C4-2B (cell line): ENCODE measurements around the gene UGCG.

Source experiments
- H3K27ac ChIP-seq: fragments of 450-650 bp; 2 replicates; pipeline ENCODE4 v1.5.1; 2017
- ZFX ChIP-seq: fragments of 450-650 bp; IDR thresholded peaks from 2 replicates; pipeline ENCODE4 v1.6.1; 2017
- TF ChIP-seq, protein P1 (sequence below): fragments of 450-650 bp; conservative IDR thresholded peaks from 2 replicates; pipeline ENCODE4 v1.5.1; 2017; ENCODE audit warnings: mild to moderate bottlenecking

UGCG gene

DNA sequence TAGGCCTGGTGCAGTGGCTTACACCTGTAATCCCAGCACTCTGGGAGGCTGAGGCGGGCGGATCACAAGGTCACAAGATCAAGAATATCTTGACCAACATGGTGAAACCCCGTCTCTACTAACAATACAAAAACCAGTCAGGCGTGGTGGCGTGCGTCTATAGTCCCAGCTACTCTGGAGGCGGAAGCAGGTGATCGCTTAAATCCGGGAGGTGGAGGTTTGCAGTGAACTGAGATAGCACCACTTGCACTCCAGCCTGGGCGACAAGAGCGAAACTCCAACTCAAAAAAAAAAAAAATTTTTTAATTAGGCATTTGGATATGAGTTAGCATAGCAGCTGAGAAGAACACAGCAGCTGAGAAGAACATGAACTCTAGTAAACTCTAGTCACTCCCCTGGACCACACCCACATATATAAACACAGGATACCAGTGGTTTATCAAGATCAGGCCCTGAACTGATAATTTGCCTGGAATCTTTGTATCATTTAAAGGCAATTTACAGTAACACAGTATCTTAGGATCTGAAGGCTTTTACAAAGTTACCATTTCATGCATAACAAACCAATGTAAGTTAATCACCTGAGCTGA lies 4.6 kb upstream of the UGCG start:
- peak overlapping the region; percentile 60 for H3K27ac ChIP-seq
- no peak for TF ChIP-seq ZFX
- TF ChIP-seq, protein P1, sequence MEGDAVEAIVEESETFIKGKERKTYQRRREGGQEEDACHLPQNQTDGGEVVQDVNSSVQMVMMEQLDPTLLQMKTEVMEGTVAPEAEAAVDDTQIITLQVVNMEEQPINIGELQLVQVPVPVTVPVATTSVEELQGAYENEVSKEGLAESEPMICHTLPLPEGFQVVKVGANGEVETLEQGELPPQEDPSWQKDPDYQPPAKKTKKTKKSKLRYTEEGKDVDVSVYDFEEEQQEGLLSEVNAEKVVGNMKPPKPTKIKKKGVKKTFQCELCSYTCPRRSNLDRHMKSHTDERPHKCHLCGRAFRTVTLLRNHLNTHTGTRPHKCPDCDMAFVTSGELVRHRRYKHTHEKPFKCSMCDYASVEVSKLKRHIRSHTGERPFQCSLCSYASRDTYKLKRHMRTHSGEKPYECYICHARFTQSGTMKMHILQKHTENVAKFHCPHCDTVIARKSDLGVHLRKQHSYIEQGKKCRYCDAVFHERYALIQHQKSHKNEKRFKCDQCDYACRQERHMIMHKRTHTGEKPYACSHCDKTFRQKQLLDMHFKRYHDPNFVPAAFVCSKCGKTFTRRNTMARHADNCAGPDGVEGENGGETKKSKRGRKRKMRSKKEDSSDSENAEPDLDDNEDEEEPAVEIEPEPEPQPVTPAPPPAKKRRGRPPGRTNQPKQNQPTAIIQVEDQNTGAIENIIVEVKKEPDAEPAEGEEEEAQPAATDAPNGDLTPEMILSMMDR = no peak

DNA sequence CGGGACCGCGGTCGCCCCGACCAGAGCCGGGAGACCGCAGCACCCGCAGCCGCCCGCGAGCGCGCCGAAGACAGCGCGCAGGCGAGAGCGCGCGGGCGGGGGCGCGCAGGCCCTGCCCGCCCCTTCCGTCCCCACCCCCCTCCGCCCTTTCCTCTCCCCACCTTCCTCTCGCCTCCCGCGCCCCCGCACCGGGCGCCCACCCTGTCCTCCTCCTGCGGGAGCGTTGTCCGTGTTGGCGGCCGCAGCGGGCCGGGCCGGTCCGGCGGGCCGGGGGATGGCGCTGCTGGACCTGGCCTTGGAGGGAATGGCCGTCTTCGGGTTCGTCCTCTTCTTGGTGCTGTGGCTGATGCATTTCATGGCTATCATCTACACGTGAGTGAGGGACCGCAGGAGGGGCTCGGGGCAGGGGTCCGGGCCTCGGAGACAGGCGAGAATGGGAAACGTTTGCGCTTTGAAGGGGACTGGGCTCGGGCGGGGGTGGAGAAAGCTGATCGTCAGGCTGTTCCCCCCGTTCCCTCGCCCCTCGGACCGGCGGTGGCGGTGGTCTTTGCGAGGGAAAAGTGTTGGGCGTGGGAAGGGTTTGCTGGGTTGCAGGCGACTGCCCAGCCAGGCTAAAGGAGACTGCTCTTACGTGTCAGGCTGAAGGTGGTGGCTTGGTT lies 457 bp downstream of the UGCG start:
- TF ChIP-seq, protein P1 = peak; percentile 34
- no peak for TF ChIP-seq ZFX
- H3K27ac ChIP-seq = peak overlapping the region; percentile 79

DNA sequence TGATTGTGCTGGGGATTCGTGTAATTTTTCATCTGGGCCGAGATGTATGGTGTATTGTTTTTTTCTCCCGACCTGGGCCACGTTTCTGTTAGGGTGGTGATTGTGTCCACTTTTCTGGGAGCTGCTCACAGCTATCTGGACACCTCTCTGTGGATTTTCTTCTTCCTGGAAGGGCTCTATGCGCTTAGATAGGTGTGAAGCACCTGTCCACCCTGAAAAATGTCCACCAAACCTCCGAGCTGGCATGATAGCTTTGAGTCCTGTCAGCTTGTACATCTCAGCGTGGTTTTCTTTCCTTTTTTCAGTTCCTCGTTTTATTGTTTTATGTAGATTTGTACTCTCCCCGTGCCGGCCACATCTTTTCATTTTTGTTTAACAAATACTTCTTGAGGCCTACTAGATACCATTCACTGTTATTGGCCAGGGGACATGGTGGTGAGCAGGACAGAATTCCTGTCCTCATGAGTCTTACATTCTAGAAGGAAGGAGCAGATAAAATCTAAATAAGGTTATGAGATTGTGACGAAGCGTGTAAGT lies 1.1 kb downstream of the UGCG start:
- H3K27ac ChIP-seq = peak overlapping the region; percentile 79
- TF ChIP-seq ZFX = no peak
- TF ChIP-seq, protein P1 = no peak

DNA sequence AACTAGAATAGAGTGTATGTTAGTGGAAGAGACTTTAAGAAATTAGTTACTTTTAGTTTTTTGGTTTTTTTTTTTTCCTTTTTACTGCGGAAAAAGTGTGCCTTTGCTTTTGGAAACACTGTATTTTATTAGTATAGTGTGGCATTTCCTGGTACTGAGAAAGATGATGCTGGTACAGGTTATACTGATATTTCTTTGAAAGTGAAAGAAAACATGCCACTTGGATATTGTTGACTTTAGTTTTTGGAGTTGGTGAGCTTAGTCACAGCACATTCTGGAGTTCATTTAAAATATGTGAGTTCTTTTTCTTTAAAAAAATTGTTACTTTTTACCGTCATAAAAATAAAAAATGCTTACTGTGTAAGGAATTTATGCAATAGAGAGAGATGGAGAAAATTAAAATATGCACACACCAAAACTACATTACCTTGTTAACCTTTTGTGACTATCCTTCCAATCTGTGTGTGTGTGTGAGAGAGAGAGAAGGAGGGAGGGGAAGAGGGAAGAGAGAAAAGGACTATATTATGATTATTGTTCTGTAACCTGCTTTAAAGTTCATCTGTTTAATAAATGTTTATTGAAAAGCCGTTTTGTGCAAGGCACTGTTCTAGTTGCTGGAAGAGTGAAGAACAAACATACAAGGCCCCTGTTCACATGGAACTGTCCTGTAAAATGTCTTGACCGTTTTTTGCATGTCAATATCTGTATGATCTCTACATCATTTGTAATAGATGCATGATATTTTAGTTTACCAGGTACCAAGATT lies 1.9 kb downstream of the UGCG start:
- H3K27ac ChIP-seq = no peak overlapping the region
- TF ChIP-seq, protein P1 = no peak
- TF ChIP-seq ZFX = no peak

DNA sequence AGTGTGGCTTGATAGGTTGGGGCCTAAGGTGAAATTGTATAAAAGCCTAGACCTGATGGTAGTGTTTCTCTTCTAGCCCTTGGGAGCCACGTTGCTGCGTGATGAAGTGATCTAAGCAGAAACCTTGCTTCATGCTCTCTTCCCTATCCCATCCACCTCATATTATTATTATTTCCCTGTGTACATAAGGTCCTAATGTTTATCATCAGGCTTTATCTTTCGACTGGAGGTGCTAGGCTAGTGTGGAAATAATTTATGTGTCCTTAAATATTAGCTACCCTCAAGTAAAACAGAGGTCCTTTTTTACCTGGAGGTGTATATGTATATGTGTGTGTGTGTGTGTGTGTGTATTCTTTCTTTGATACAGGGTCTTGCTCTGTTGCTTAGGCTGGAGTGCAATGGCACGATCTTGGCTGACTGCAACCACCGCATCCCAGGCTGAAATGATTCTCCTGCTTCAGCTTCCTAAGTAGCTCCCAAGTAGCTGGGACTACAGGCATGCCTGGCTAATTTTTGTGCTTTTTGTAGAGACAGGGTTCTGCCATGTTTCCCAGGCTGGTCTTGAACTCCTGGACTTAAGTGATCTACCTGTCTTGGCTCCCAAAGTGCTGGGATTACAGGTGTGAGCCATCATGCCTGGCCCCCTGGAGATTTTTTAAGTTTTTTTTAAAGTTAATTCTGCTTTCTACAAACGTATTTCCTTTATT lies 3.7 kb downstream of the UGCG start:
- TF ChIP-seq, protein P1 = no peak
- no peak for TF ChIP-seq ZFX
- H3K27ac ChIP-seq = no peak overlapping the region

DNA sequence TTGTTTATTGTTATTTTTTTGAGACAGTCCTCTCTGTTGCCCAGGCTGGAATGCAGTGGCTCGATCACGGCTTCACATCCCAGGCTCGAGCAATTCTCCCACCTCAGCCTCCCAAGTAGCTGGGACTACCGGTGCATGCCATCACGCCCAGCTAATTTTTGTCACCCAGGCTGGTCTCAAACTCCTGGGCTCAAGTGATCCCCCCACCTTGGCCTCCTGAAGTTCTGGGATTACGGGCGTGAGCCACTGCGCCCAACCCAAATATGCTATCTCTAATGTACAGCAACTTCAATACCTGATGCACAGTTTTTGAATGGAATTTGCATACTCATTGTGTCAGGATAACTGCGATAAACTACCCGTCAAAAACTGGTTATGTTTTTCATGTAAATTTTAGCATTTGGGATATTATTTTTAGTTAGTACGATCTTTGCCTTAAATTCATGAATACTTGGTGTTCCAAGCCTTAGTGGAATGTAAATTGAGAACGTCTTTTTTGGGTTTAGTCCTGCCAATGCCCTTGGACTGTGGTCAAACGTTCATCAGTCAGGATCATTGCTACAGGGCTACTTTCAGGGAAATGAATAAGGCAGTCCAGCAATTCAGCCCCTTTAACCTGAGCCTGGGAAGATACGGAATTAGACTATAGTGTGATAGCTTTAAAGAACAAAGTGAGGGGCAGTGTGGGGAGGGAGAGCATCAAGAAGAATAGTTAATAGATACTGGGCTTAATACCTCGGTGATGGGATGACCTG lies 4.4 kb downstream of the UGCG start:
- H3K27ac ChIP-seq = no peak overlapping the region
- TF ChIP-seq, protein P1 = no peak
- TF ChIP-seq ZFX = no peak
